C4-2B (cell line): Measurements from ENCODE around the gene RSPO1.

ENCODE experiments used
- H3K27ac ChIP-seq: fragments of 450-650 bp; 2 replicates; pipeline ENCODE4 v1.5.1; 2017
- ZFX ChIP-seq: fragments of 450-650 bp; IDR thresholded peaks from 2 replicates; pipeline ENCODE4 v1.6.1; 2017
- TF ChIP-seq, protein P1 (sequence below): fragments of 450-650 bp; conservative IDR thresholded peaks from 2 replicates; pipeline ENCODE4 v1.5.1; 2017; ENCODE audit warnings: mild to moderate bottlenecking

Gene RSPO1

DNA sequence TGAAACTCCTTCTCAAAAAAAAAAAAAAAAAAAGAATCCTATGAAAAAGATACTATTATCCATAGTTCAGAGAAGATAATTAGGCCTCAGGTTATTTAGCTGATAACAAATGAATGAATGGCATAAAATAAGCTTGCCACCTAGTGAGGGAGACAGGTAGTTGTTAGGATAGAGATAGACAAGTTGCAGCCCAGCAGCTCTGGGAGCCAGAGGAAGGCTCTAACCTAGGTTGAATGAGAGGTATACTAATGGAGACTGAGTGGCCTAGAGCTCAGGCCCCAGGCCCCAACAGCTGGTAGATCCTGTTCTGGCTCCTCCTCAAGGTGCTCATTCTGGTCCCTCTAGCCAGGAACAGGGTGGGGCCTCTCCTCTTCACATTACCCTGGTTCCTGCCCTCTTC, 20.6 kb upstream of the RSPO1 start:
- TF ChIP-seq, protein P1, sequence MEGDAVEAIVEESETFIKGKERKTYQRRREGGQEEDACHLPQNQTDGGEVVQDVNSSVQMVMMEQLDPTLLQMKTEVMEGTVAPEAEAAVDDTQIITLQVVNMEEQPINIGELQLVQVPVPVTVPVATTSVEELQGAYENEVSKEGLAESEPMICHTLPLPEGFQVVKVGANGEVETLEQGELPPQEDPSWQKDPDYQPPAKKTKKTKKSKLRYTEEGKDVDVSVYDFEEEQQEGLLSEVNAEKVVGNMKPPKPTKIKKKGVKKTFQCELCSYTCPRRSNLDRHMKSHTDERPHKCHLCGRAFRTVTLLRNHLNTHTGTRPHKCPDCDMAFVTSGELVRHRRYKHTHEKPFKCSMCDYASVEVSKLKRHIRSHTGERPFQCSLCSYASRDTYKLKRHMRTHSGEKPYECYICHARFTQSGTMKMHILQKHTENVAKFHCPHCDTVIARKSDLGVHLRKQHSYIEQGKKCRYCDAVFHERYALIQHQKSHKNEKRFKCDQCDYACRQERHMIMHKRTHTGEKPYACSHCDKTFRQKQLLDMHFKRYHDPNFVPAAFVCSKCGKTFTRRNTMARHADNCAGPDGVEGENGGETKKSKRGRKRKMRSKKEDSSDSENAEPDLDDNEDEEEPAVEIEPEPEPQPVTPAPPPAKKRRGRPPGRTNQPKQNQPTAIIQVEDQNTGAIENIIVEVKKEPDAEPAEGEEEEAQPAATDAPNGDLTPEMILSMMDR = no peak
- no peak for TF ChIP-seq ZFX

GRCh38 chr1:37653906-37654305, 19.2 kb upstream of the RSPO1 start:
- no peak for TF ChIP-seq ZFX
- TF ChIP-seq, protein P1 = no peak
- no peak overlapping the region for H3K27ac ChIP-seq

More for the DNA sequence above, 20.6 kb upstream of the RSPO1 start:
- no peak overlapping the region for H3K27ac ChIP-seq

DNA sequence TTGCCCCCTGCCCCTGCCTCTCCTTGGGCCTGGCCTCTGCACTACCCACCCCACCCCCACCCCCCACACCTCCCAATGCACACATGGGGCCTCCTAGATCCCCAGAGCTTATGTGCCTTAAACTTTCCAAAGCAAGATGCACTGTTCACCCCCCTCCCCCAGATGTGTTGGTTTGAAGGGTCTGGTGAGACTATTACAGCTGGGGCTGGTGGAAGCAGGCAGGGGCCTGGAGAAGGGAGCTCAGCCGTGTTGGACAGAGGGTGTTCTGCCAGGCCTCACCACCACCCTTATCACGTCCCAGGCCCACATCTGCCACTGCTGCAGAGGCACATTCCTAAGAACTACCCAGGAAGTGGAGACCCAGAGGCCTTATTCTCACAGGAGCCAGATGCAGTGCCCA, 18.3 kb upstream of the RSPO1 start:
- H3K27ac ChIP-seq = no peak overlapping the region
- TF ChIP-seq, protein P1 = no peak
- TF ChIP-seq ZFX = no peak

DNA sequence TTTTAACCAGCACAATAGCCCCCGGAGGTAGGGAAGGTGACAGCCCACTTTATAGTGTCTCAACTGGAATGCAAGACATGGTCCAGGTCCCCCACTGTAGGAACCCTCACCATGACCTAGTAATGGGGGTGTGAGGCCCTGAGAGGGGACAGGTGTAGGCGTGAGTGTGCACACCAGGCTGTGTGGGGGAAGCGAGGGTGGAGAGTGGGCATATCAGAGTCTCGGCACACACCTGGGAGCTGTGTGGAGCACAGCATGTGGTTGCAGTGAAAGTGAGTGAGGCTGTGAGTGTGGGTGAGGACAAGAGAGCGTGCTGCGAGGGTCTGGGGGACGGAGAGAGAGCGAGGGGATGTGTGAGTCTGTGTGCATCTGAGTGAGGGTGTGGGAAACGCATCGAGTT, 17.1 kb upstream of the RSPO1 start:
- TF ChIP-seq, protein P1 = no peak
- no peak for TF ChIP-seq ZFX
- no peak overlapping the region for H3K27ac ChIP-seq

GRCh38 chr1:37650721-37651120, 16.0 kb upstream of the RSPO1 start:
- TF ChIP-seq, protein P1 = no peak
- no peak for TF ChIP-seq ZFX
- no peak overlapping the region for H3K27ac ChIP-seq

GRCh38 chr1:37650173-37650572, 15.5 kb upstream of the RSPO1 start:
- no peak overlapping the region for H3K27ac ChIP-seq
- TF ChIP-seq ZFX = no peak

- no peak for TF ChIP-seq ZFX
- TF ChIP-seq, protein P1 = no peak
- no peak overlapping the region for H3K27ac ChIP-seq
Measured at GRCh38 chr1:37647281-37647680, 12.6 kb upstream of the RSPO1 start.

DNA sequence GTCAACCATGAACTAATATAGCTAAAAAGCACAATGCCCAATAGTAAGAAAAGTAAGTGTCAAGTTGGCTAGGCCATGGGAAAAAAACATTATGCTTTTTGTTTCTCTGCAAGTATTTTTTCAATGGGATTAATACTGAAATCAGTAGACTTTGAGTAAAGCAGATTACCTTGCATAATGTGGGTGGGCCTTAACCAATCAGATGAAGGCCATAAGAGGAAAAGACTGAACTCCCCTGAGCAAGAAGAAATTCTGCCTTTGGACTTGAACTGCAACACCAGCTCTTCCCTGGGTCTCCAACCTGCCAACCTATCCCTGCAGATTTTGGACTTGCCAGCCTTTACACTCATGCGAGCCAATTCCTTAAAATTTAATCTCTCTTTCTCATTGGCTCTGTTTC, 6.4 kb upstream of the RSPO1 start:
- no peak overlapping the region for H3K27ac ChIP-seq
- TF ChIP-seq ZFX = no peak
- TF ChIP-seq, protein P1 = no peak
